GM12878 (cell line): Measurements from ENCODE around the gene MT4. TPM values are rescaled to one million over a fixed set of nuclear protein-coding genes. Genes with fewer than 3 reads are reported as not detected.
"Not testable (repeated sequence)": the region's sequence is repeated elsewhere in the genome, so short reads cannot be mapped to it uniquely, and the experiment has no call there.

Source experiments
- ATAC-seq: fragments of 200-7000 bp; cut with Tn5 transposase; 3 replicates; pipeline ENCODE4 v1.9.1; 2020; ENCODE audit warnings: mild to moderate bottlenecking, moderate library complexity
- BruUV-seq: library from RNA; stranded (reverse); fragments of 400-500 nt; replicated peaks from 2 replicates; lab custom pipeline; 2021; lab: Mats Ljungman, UMichigan
- CTCF ChIA-PET: fragments of 300-600 bp; sonication (Branson Sonifier 250); formaldehyde crosslinking; extraction: SDS; loops from one replicate; lab custom pipeline; 2021; ENCODE audit warnings: inconsistent platforms; lab: Yijun Ruan, JAX
- POLR2A ChIA-PET: fragments of 350-600 bp; formaldehyde crosslinking; extraction: SDS; loops from one replicate; lab custom pipeline; 2021; ENCODE audit warnings: inconsistent platforms; lab: Charles Lee
- RAD21 ChIA-PET: fragments of 300-600 bp; sonication (Branson Sonifier 250); formaldehyde crosslinking; loops from one replicate; lab custom pipeline; 2023; ENCODE audit warnings: antibody characterized with exemption; ENCODE audit not compliant: unreplicated experiment; lab: Charles Lee
- SMC1A ChIA-PET: fragments of 300-600 bp; sonication (Branson Sonifier 250); formaldehyde crosslinking; loops from one replicate; lab custom pipeline; 2023; ENCODE audit not compliant: unreplicated experiment, uncharacterized antibody; lab: Charles Lee
- DNase-seq: peaks from one replicate; pipeline ENCODE4 v3.0.0-alpha.2; 2011; ENCODE audit warnings: low read depth, low spot score
- FAIRE-seq: peaks from 3 replicates; lab custom pipeline; 2011; peaks lifted over from hg19 to GRCh38; lab: Jason Lieb, UNC
- H2AFZ ChIP-seq: 2 replicates; pipeline ENCODE4 v1.6.0; 2011; ENCODE audit warnings: low read depth, low read length, control low read depth; ENCODE audit not compliant: control insufficient read depth
- H3K27ac ChIP-seq: 2 replicates; pipeline ENCODE4 v1.5.1; 2011; ENCODE audit warnings: control low read depth; ENCODE audit not compliant: control insufficient read depth, insufficient read depth
- H3K27me3 ChIP-seq, 2 experiments: replicated peaks in 1 of 2; 2 replicates each; pipeline versions ENCODE4 v1.6.0 to v1.6.1; 2011; ENCODE audit warnings: low read length in 1 of 2; ENCODE audit not compliant: control insufficient read depth in 2 of 2, insufficient read depth in 2 of 2
- H3K36me3 ChIP-seq, 2 experiments: 2 replicates each; pipeline ENCODE4 v1.5.1; 2011; ENCODE audit warnings: low read length in 1 of 2; ENCODE audit not compliant: control insufficient read depth in 2 of 2, insufficient read depth in 2 of 2
- H3K4me1 ChIP-seq: 2 replicates; pipeline ENCODE4 v1.6.1; 2011; ENCODE audit warnings: mild to moderate bottlenecking, low read length, moderate library complexity, mixed read lengths; ENCODE audit not compliant: control insufficient read depth, insufficient read depth
- H3K4me2 ChIP-seq: 2 replicates; pipeline ENCODE4 v1.6.0; 2011; ENCODE audit warnings: control low read depth; ENCODE audit not compliant: control insufficient read depth, insufficient read depth
- H3K4me3 ChIP-seq: fragments of 200-600 bp; sonication (generic); 2 replicates; pipeline ENCODE4 v1.5.1; 2016
- H3K79me2 ChIP-seq: 2 replicates; pipeline ENCODE4 v1.6.0; 2011; ENCODE audit warnings: low read length; ENCODE audit not compliant: control insufficient read depth, insufficient read depth
- H3K9ac ChIP-seq: 2 replicates; pipeline ENCODE4 v1.8.0; 2011; ENCODE audit warnings: low read length, control low read depth, mixed read lengths; ENCODE audit not compliant: control insufficient read depth, insufficient read depth
- H3K9me3 ChIP-seq: replicated peaks from 3 replicates; pipeline ENCODE4 v1.5.1; 2011; ENCODE audit warnings: mild to moderate bottlenecking, low read length; ENCODE audit not compliant: control insufficient read depth, insufficient read depth
- H4K20me1 ChIP-seq: 2 replicates; pipeline ENCODE4 v1.6.0; 2011; ENCODE audit not compliant: control insufficient read depth, insufficient read depth
- EED ChIP-seq: sonication (generic); IDR thresholded peaks from 2 replicates; pipeline ENCODE4 v1.6.1; 2016; ENCODE audit warnings: antibody characterized with exemption, low read depth
- IKZF2 ChIP-seq, 2 experiments: fragments of 450-650 bp; IDR thresholded peaks; 2 replicates each; pipeline ENCODE4 v1.6.1; 2017; ENCODE audit warnings: mild to moderate bottlenecking in 2 of 2, moderate library complexity in 2 of 2
- MTA3 ChIP-seq: IDR thresholded peaks from 2 replicates; pipeline ENCODE4 v1.6.1; 2012; ENCODE audit warnings: low read length, inconsistent platforms, borderline replicate concordance
- PAX5 ChIP-seq: IDR thresholded peaks from 2 replicates; pipeline ENCODE4 v1.6.1; 2011; ENCODE audit warnings: low read depth, low read length, borderline replicate concordance
- POLR2A ChIP-seq: IDR thresholded peaks from 2 replicates; pipeline ENCODE4 v1.6.1; 2011; ENCODE audit warnings: low read depth, mild to moderate bottlenecking, low read length
- TARDBP ChIP-seq: IDR thresholded peaks from 2 replicates; pipeline ENCODE4 v1.6.1; 2016; ENCODE audit warnings: borderline replicate concordance
- YBX1 ChIP-seq: fragments of 450-650 bp; IDR thresholded peaks from 2 replicates; pipeline ENCODE4 v1.6.1; 2016; ENCODE audit warnings: antibody characterized with exemption
- ZBED1 ChIP-seq: IDR thresholded peaks from 2 replicates; pipeline ENCODE4 v1.6.1; 2016; ENCODE audit warnings: borderline replicate concordance
- ZNF274 ChIP-seq: IDR thresholded peaks from one replicate; pipeline ENCODE4 v1.8.0; 2011; ENCODE audit not compliant: insufficient read length, insufficient read depth
- WGBS: methylation state at CpG from one replicate; pipeline ENCODE4 v1.1.6; 2016; ENCODE audit warnings: low lambda C conversion rate; ENCODE audit not compliant: insufficient replicate concordance, insufficient coverage; ENCODE audit errors: missing lambda C conversion rate; 5-methylcytosine and 5-hydroxymethylcytosine counted together
- in situ Hi-C: fragments of 300-500 bp; cut with MboI; formaldehyde crosslinking; loops from 9 replicates; pipeline ENCODE4 v1.14.3; 2018; ENCODE audit warnings: mixed read lengths
- intact Hi-C: fragments of 100-400 bp; cut with micrococcal nuclease; formaldehyde crosslinking; loops from one replicate; pipeline ENCODE4 v1.14.2; 2022; ENCODE audit not compliant: unreplicated experiment
- polyA plus RNA-seq, 11 experiments: library from polyadenylated mRNA; depleted of rRNA in 4 of 11; unstranded in 6 of 11; stranded (reverse) in 5 of 11; fragments of >200 nt; fragmentation: Nextera tagmentation in 4 of 11; fragmentation: Illumina TruSeq in 1 of 11; extraction: Ambion mirVana in 4 of 11; extraction: Trizol in 1 of 11; gene quantifications; 1 replicate in 1 of 11; 2 replicates in 10 of 11; pipeline versions ENCODE4 v1.2.1 to v1.2.3, GENCODE V29; 2011 to 2016; ENCODE audit warnings: inconsistent platforms in 2 of 11, missing spikeins in 2 of 11, low read depth in 1 of 11
- total RNA-seq, 4 experiments: library from RNA; depleted of rRNA in 3 of 4; stranded (reverse); fragments of >200 nt in 3 of 4; fragmentation: Illumina TruSeq in 1 of 4; extraction: Trizol in 1 of 4; gene quantifications; 2 replicates each; pipeline versions ENCODE4 v1.2.1 to v1.2.3, GENCODE V29; 2013 to 2021
- TF ChIP-seq, protein P1 (sequence below): fragments of 450-650 bp; IDR thresholded peaks from 2 replicates; pipeline ENCODE4 v1.6.1; 2017; ENCODE audit warnings: mild to moderate bottlenecking

Gene MT4
- total and polyA plus RNA-seq, 10 of the 15 experiments (the other 5 are each of a cell fraction or from before 2014, with no cell fraction given) = not detected

- no peaks in the 10 kb centered on the region for H3K79me2 ChIP-seq
- no peak overlapping the region for H3K4me2 ChIP-seq
- ChIA-PET RAD21 (no interaction called here), SMC1A (interaction anchor here (1.7 kb wide), 1 partner anchor 121 kb away, joined by 10 read pairs; no protein-coding TSS in a partner anchor), CTCF (interaction anchor here (0.7 to 1.5 kb wide), 3 partner anchors 25 to 121 kb away, joined by 3 to 11 read pairs (median 4); no protein-coding TSS in a partner anchor), POLR2A (no interaction called here)
- WGBS = 47% methylated on average over 6 of the region's 6 CpGs
- intact Hi-C loops (no loop called here), in situ Hi-C loops (no loop called here)
- no peaks in the 10 kb centered on the region for H3K4me1 ChIP-seq
- no peaks in the 10 kb centered on the region for H4K20me1 ChIP-seq
- H3K9me3 ChIP-seq = no peaks in the 10 kb centered on the region
- TF ChIP-seq TARDBP (no peak), ZNF274 (no peak), ZBED1 (no peak), PAX5 (no peak), EED (no peak), POLR2A (no peak), IKZF2 (IDR thresholded peaks at IDR 0.05) (no peak), MTA3 (no peak), YBX1 (no peak)
- TF ChIP-seq, protein P1, sequence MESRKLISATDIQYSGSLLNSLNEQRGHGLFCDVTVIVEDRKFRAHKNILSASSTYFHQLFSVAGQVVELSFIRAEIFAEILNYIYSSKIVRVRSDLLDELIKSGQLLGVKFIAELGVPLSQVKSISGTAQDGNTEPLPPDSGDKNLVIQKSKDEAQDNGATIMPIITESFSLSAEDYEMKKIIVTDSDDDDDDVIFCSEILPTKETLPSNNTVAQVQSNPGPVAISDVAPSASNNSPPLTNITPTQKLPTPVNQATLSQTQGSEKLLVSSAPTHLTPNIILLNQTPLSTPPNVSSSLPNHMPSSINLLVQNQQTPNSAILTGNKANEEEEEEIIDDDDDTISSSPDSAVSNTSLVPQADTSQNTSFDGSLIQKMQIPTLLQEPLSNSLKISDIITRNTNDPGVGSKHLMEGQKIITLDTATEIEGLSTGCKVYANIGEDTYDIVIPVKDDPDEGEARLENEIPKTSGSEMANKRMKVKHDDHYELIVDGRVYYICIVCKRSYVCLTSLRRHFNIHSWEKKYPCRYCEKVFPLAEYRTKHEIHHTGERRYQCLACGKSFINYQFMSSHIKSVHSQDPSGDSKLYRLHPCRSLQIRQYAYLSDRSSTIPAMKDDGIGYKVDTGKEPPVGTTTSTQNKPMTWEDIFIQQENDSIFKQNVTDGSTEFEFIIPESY = no peak
- no TSS peak for BruUV-seq
- ATAC-seq (no peak), FAIRE-seq (no peak), DNase-seq (no peak)
- H2AFZ ChIP-seq = no peak overlapping the region
- H3K9ac ChIP-seq = no peak overlapping the region
- H3K4me3 ChIP-seq = no peak overlapping the region
- H3K27ac ChIP-seq = no peak overlapping the region
- no peaks in the 10 kb centered on the region for H3K27me3 ChIP-seq
- H3K36me3 ChIP-seq = no peaks in the 10 kb centered on the region
These were observed 15.6 kb downstream of the MT4 start for GRCh38 chr16:56580391-56581048.

GRCh38 chr16:56582911-56583310 lies 18.0 kb downstream of the MT4 start:
- H3K79me2 ChIP-seq, in situ Hi-C loops, FAIRE-seq, H3K9me3 ChIP-seq, BruUV-seq, DNase-seq, H3K36me3 ChIP-seq, ATAC-seq, H3K4me1 ChIP-seq, H3K27ac ChIP-seq, H3K4me3 ChIP-seq, H2AFZ ChIP-seq, H4K20me1 ChIP-seq, H3K9ac ChIP-seq, H3K4me2 ChIP-seq, intact Hi-C loops, POLR2A ChIA-PET, H3K27me3 ChIP-seq: not testable (repeated sequence)
- ChIA-PET CTCF (interaction anchor here (1.2 to 2.2 kb wide), 5 partner anchors 9 to 118 kb away, joined by 3 to 10 read pairs (median 4); no protein-coding TSS in a partner anchor), SMC1A (interaction anchor here (1.6 kb wide), 1 partner anchor 119 kb away, joined by 4 read pairs; no protein-coding TSS in a partner anchor), RAD21 (interaction anchor here (1.5 to 1.9 kb wide), 2 partner anchors 18 to 119 kb away, joined by 4 to 5 read pairs; no protein-coding TSS in a partner anchor)
- 76% methylated on average over 2 of the region's 2 CpGs for WGBS
